ENCODE results near the gene PPM1J. TPM values are rescaled to one million over a fixed set of nuclear protein-coding genes. Genes with fewer than 3 reads are reported as not detected.

Gene PPM1J
- total RNA-seq, 1 donor from 2014 or later: 0.85 TPM

- Mint-ChIP-seq H3K4me1 (ENCODE audit: low read depth) (peaks cover 7% of the 10 kb centered on the region), H3K27me3 (ENCODE audit: low read depth) (no peaks in the 10 kb centered on the region), H3K36me3 (ENCODE audit: low read depth) (peaks cover 40% of the 10 kb centered on the region), H3K4me3 (ENCODE audit: unreplicated experiment) (no peak overlapping the region), H3K9me3 (ENCODE audit: low read depth) (no peaks in the 10 kb centered on the region), H3K27ac (ENCODE audit: unreplicated experiment) (no peak overlapping the region)
- DNase-seq (ENCODE audit: low spot score): no peak
- no peak for TF ChIP-seq CTCF (IDR thresholded peaks at IDR 0.05)
Observed at GRCh38 chr1:112666946-112667345, 48.2 kb downstream of the PPM1J start.

DNA sequence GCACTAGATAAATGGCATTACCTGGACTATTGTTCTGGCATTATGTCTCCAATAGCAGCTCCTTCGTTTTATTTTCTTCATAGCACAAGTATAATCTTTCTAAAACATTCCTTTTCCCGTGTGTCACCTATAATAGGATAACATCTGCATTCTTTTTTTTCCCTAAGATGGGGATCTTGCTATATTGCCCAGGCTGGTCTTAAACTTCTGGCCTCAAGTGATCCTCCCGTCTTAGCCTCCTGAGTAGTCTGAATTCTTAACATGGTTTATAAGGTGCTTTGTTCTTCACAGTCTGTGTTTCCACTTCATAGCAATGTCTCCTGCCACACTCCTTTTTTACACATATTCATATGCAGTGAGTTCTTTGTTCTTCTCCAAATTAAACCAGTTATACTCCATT is 49.3 kb downstream of the PPM1J start:
- H3K4me3 Mint-ChIP-seq (ENCODE audit: unreplicated experiment): no peak overlapping the region
- no peaks in the 10 kb centered on the region for H3K9me3 Mint-ChIP-seq (ENCODE audit: low read depth)
- H3K27me3 Mint-ChIP-seq (ENCODE audit: low read depth): no peaks in the 10 kb centered on the region
- H3K27ac Mint-ChIP-seq (ENCODE audit: unreplicated experiment): no peak overlapping the region
- H3K4me1 Mint-ChIP-seq (ENCODE audit: low read depth): peaks cover 7% of the 10 kb centered on the region
- TF ChIP-seq CTCF (IDR thresholded peaks at IDR 0.05): no peak
- peaks cover 44% of the 10 kb centered on the region for H3K36me3 Mint-ChIP-seq (ENCODE audit: low read depth)
- DNase-seq (ENCODE audit: low spot score): no peak

Other genes with a start within 250 kb of the PPM1J start
- 2.8 to 6.0 TPM (median 6.0 TPM) in 3 replicates for gene WNT2B, start 206.4 kb downstream of the PPM1J start, total RNA-seq
- 14.4 to 19.9 TPM (median 15.9 TPM) in 3 replicates for gene ST7L, start 96.2 kb downstream of the PPM1J start, total RNA-seq
- gene CAPZA1, start 95.5 kb downstream of the PPM1J start, total RNA-seq: 121 to 130 TPM (median 121 TPM) in 3 replicates
- gene MOV10, start 40.7 kb downstream of the PPM1J start, total RNA-seq: 40.8 to 59.6 TPM (median 45.9 TPM) in 3 replicates
- gene RHOC, start 8.2 kb downstream of the PPM1J start, total RNA-seq: 303 to 446 TPM (median 444 TPM) in 3 replicates
- gene SLC16A1, start 240.9 kb upstream of the PPM1J start, total RNA-seq: 58.1 to 68.1 TPM (median 63.1 TPM) in 3 replicates